ENCODE data around the gene TRPM2.
"Not testable (repeated sequence)": the region's sequence is repeated elsewhere in the genome, so short reads cannot be mapped to it uniquely, and the experiment has no call there.

TRPM2 gene

GRCh38 chr21:44399955-44400790, 46.8 kb downstream of the TRPM2 start:
- no peak for DNase-seq

GRCh38 chr21:44400791-44401385, 47.5 kb downstream of the TRPM2 start:
- DNase-seq: no peak

GRCh38 chr21:44401386-44402160, 48.2 kb downstream of the TRPM2 start:
- no peak for DNase-seq

- DNase-seq: no peak
These were observed 49.1 kb downstream of the TRPM2 start for GRCh38 chr21:44402323-44403105.

GRCh38 chr21:44403106-44404020, 49.9 kb downstream of the TRPM2 start:
- no peak for DNase-seq

GRCh38 chr21:44404482-44404881, 51.1 kb downstream of the TRPM2 start:
- DNase-seq: not testable (repeated sequence)

GRCh38 chr21:44405091-44405947, 51.9 kb downstream of the TRPM2 start:
- no peak for DNase-seq

- no peak for DNase-seq
These were observed 52.8 kb downstream of the TRPM2 start for GRCh38 chr21:44405948-44406872.

- DNase-seq: no peak
These were observed 53.5 kb downstream of the TRPM2 start for GRCh38 chr21:44406953-44407352.

- DNase-seq: peak; percentile 56
These were observed 54.1 kb downstream of the TRPM2 start for GRCh38 chr21:44407493-44407892.

GRCh38 chr21:44408226-44408625, 54.8 kb downstream of the TRPM2 start:
- DNase-seq: no peak

GRCh38 chr21:44413566-44414290, 60.3 kb downstream of the TRPM2 start:
- DNase-seq: no peak

GRCh38 chr21:44414291-44415072, 61.1 kb downstream of the TRPM2 start:
- DNase-seq: no peak

- no peak for DNase-seq
These were observed 61.9 kb downstream of the TRPM2 start for GRCh38 chr21:44415073-44416025.

GRCh38 chr21:44416193-44416592, 62.8 kb downstream of the TRPM2 start:
- no peak for DNase-seq

- DNase-seq: not testable (repeated sequence)
These were observed 64.2 kb downstream of the TRPM2 start for GRCh38 chr21:44417621-44418107.
